Stromal cell of bone marrow (primary cell): ENCODE measurements around the gene CPVL.

Source experiments
- DNase-seq: peaks from one replicate; pipeline ENCODE4 v3.0.0-alpha.2; 2012; ENCODE audit warnings: low read depth

CPVL gene

DNA sequence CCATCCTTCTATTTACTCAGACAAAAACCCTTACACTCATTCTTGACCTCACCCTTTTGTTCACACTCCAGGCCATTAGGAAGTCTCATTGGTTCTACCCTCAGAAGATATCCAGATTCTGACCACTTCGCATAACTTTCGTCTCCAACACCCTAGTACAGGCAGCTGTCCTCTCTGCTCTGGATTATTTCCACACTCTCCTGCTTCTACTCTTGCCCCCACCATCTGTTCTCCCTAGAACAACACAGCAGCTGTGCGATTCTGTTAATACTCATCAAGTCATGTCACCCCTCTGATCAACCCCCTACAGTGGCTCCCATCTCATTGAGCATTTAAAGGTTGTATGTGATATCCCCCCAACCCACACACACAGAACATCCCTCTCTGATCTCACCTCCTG lies 172.7 kb downstream of the CPVL start:
- no peak for DNase-seq

DNA sequence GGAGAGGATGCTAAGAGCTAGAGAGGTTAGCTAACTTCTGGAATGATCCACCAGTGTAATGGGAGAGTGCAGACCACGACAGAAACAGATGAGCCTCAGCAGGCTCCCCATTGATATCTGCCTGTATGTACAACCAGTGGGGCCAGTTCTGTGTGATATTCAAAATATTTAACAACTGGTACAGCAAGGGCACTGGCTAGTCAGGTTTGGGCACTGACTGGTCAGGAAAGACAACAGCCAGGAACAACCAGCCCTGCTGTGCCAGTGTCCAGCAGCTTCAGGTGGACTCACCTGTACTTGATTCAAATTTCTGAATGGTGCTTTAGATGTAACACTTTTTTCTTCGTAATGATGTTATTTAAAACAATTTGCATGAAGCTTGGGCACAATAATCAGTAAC lies 182.3 kb downstream of the CPVL start:
- no peak for DNase-seq

DNA sequence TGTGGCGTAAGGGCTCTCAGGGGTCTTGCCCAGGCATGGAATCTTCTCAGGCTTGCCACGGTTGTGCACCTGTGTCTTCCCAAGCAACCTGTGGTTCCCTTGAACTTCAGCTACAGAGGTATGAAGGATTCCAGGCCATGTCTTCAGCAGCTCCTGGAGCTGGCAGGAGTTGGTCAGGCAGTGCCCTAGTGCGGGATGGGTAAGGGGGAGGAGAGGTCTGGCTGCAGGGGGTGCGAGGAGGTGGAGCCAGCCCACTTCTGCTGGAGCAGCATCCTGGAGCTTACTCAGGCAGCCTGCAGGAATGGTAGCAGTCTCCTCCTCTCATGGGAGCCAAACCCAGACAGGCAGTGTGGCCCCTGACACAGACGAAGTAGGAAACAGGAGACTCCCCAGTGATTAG lies 184.4 kb downstream of the CPVL start:
- DNase-seq, result no peak

GRCh38 chr7:28960071-28960840 lies 186.1 kb downstream of the CPVL start:
- DNase-seq, result no peak

DNA sequence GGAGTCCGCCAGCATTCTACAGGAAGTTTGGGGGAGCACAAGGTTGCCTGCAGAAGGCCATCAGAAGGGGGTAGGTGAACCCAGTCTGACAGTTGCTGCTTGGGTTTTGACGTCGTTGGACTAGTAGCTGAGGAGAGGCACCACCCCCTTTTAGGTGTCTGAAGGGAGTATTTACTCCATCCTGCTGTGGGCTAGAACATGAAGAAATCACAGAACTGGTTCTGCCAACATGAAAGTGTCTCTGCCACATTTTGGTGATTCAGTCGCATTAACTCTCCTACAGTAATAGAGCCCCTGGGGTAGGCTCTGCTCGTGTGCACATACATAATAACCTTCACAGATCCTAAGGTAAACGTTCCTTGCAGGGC lies 187.4 kb downstream of the CPVL start:
- no peak for DNase-seq

- DNase-seq, result no peak
These were observed 187.9 kb downstream of the CPVL start, which contains the start of gene TRIL for GRCh38 chr7:28958235-28958979. Gene TRIL (minus strand): TSS chr7:28958330. CDS start chr7:28958046, 284 bp downstream.

DNA sequence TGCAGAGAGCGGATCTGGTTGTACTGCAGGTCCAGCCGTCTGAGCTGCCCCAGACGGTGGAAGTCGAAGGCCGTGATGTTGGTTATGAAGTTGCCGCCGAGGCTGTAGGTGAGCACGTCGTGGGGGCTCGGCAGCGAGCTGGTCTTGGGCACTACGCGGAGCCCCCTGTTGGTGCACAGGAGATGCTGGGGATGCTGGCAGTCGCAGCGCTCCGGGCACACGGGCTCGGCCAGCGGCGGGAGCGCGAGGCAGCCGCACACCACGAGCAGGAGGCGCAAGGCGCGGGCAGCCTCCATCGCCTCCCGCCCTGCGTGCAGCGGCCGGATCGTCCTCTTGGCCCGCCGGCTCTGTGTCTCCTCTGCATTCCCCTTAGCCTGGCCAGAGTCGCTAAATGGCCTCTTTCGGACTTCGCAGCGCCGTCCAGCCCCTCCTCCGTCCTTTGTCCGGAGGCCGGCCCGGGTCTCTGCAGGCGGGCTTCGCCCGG lies 188.5 kb downstream of the CPVL start:
- DNase-seq, result no peak

DNA sequence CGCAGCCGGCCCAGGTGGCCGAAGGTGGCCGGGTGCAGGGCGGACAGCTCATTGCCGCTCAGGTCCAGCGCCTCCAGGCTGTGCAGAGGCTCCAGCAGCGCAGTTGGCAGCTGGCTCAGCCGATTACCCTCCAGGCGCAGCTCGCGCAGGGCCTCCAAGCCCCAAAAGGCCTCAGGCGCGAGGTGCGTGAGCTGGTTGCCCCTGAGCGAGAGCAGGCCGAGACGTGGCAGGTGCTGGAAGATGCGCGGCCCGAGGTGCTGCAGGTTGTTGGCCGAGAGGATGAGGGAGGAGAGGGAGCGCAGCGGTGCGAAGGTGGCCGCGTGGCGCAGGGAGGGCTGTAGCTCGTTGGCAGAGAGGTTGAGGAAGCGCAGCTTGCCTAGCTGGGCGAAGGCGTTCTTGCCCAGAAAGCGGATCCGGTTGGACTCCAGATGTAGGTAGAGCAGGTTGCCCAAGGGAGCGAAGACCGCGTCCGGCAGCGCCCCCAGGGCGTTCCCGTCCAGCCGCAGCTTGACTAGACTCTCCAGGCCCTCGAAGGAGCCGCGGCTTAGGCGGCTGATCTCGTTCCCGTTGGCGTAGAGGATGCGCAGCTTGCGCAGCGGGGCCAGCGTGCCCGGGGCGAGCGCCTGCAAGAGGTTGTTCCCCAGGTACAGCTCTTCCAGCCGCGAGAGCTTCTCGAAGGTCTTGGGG lies 189.1 kb downstream of the CPVL start:
- no peak for DNase-seq

- DNase-seq, result no peak
These were observed 189.7 kb downstream of the CPVL start for GRCh38 chr7:28956608-28957063.

- DNase-seq, result no peak
These were observed 190.4 kb downstream of the CPVL start for GRCh38 chr7:28955718-28956607.

DNA sequence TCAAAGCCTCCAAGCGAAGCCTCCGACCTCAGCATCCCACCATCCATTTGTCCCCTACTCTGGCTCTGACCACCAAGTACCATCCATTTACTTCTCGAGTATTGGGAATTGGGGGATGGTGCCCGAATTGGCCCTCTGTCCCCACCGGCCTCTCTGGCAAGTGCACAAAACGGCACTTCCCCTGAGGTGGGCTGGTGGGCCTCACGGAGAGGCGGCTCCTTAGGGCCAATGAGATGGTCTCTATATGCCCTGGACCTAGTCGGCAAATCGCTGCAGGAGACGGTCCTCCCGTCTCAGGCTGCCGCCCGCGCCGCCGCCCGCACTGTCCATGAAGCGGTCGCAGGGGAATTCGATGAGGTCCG lies 191.0 kb downstream of the CPVL start:
- no peak for DNase-seq

- DNase-seq, result no peak
These were observed 191.4 kb downstream of the CPVL start for GRCh38 chr7:28954946-28955345.

- no peak for DNase-seq
These were observed 191.9 kb downstream of the CPVL start for GRCh38 chr7:28954471-28954870.

DNA sequence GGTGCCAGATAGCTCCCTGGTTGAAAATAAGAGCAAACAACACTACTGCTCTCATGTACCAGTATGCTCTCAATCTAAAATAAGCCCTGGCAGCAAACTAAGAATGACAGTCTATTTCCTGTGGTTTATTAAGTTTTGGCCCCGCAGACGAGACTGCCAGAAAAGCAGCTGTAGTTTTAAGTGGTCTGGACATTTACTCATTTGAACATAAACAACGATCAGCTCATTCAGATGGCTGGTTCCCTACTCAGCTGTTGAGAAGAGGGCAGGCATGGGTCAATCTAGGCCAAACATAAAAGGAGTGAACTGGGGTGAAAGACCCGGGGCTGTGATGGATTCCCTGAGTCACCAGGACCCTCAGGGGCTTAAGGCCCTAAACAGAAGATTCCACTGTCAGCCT lies 192.7 kb downstream of the CPVL start:
- no peak for DNase-seq
